Measurements from ENCODE around the gene AMHR2. TPM values are rescaled to one million over a fixed set of nuclear protein-coding genes. Genes with fewer than 3 reads are reported as not detected.
"Not testable (repeated sequence)": the region's sequence is repeated elsewhere in the genome, so short reads cannot be mapped to it uniquely, and the experiment has no call there.

AMHR2 gene
- polyA plus RNA-seq: 1 to 10 TPM in 1 of 3 donors, under 1 TPM in 2; 0.10 to 1.6 (median 0.67) TPM

- 86 to 100% (median 96%) methylated on average over 1 of the region's 1 CpG for WGBS, 3 donors
Observed at GRCh38 chr12:53423597-53423996, at the start of gene AMHR2. TSS of gene AMHR2 (plus strand) at chr12:53423855. CDS start at chr12:53423935, 80 bp downstream.

GRCh38 chr12:53374277-53374676 is 49.4 kb upstream of the AMHR2 start:
- H3K27ac ChIP-seq (ENCODE audit: low read depth, low read length): not testable (repeated sequence)
- 80 to 94% (median 86%) methylated on average over 14 of the region's 14 CpGs for WGBS, 3 donors

More at GRCh38 chr12:53423597-53423996, at the start of gene AMHR2:
- no peak within 1 kb of the TSS for H3K27ac ChIP-seq (ENCODE audit: low read depth, low read length)

GRCh38 chr12:53376747-53377146 is 46.9 kb upstream of the AMHR2 start:
- 88 to 90% (median 88%) methylated on average over 2 of the region's 2 CpGs for WGBS, 3 donors

GRCh38 chr12:53378222-53378621 is 45.4 kb upstream of the AMHR2 start:
- H3K27ac ChIP-seq (ENCODE audit: low read depth, low read length): no peak overlapping the region
- WGBS, 3 donors: 98% methylated on average over 12 of the region's 12 CpGs

More at GRCh38 chr12:53376747-53377146, 46.9 kb upstream of the AMHR2 start:
- no peak overlapping the region for H3K27ac ChIP-seq (ENCODE audit: low read depth, low read length)

GRCh38 chr12:53378724-53379388 is 44.8 kb upstream of the AMHR2 start:
- WGBS, 3 donors: 13 to 17% (median 16%) methylated on average over 23 of the region's 23 CpGs
- H3K27ac ChIP-seq (ENCODE audit: low read depth, low read length): no peak overlapping the region

GRCh38 chr12:53379389-53380103 is 44.1 kb upstream of the AMHR2 start:
- H3K27ac ChIP-seq (ENCODE audit: low read depth, low read length): no peak overlapping the region
- 0% methylated on average over 29 of the region's 29 CpGs for WGBS, 3 donors

GRCh38 chr12:53380104-53380793 is 43.4 kb upstream of the AMHR2 start, which contains the start of gene SP1:
TSS of gene SP1 (plus strand) at chr12:53380176. CDS start at chr12:53380292, 116 bp downstream.
- WGBS, 3 donors: 0 to 1% (median 0%) methylated on average over 29 to 49 of the region's 71 CpGs
- peak within 1 kb of the TSS; percentile 77 for H3K27ac ChIP-seq (ENCODE audit: low read depth, low read length)

- no peak overlapping the region for H3K27ac ChIP-seq (ENCODE audit: low read depth, low read length)
- WGBS, 3 donors: 9 to 14% (median 11%) methylated on average over 19 to 21 of the region's 21 CpGs
Observed at GRCh38 chr12:53380794-53381730, 42.6 kb upstream of the AMHR2 start.

GRCh38 chr12:53381731-53382630 is 41.7 kb upstream of the AMHR2 start:
- H3K27ac ChIP-seq (ENCODE audit: low read depth, low read length): no peak overlapping the region
- WGBS, 3 donors: 33 to 44% (median 44%) methylated on average over 9 of the region's 9 CpGs

GRCh38 chr12:53383258-53383657 is 40.4 kb upstream of the AMHR2 start:
- 58 to 77% (median 74%) methylated on average over 2 of the region's 2 CpGs for WGBS, 3 donors
- H3K27ac ChIP-seq (ENCODE audit: low read depth, low read length): no peak overlapping the region

- 90 to 94% (median 93%) methylated on average over 5 of the region's 5 CpGs for WGBS, 3 donors
- not testable (repeated sequence) for H3K27ac ChIP-seq (ENCODE audit: low read depth, low read length)
Observed at GRCh38 chr12:53386381-53386780, 37.3 kb upstream of the AMHR2 start.

GRCh38 chr12:53388932-53389331 is 34.7 kb upstream of the AMHR2 start:
- 91 to 93% (median 92%) methylated on average over 4 of the region's 4 CpGs for WGBS, 3 donors
- no peak overlapping the region for H3K27ac ChIP-seq (ENCODE audit: low read depth, low read length)

GRCh38 chr12:53389702-53390101 is 34.0 kb upstream of the AMHR2 start:
- WGBS, 3 donors: 74 to 87% (median 75%) methylated on average over 3 of the region's 3 CpGs
- H3K27ac ChIP-seq (ENCODE audit: low read depth, low read length): no peak overlapping the region

- WGBS, 3 donors: 51 to 65% (median 60%) methylated on average over 5 of the region's 5 CpGs
- no peak overlapping the region for H3K27ac ChIP-seq (ENCODE audit: low read depth, low read length)
Observed at GRCh38 chr12:53391724-53392123, 31.9 kb upstream of the AMHR2 start.

GRCh38 chr12:53399896-53400295 is 23.8 kb upstream of the AMHR2 start:
- 89 to 97% (median 97%) methylated on average over 6 to 7 of the region's 7 CpGs for WGBS, 3 donors
- H3K27ac ChIP-seq (ENCODE audit: low read depth, low read length): no peak overlapping the region

- not testable (repeated sequence) for H3K27ac ChIP-seq (ENCODE audit: low read depth, low read length)
- 96% methylated on average over 16 of the region's 16 CpGs for WGBS, 3 donors
Observed at GRCh38 chr12:53402351-53402750, 21.3 kb upstream of the AMHR2 start.

- WGBS, 3 donors: 65 to 72% (median 66%) methylated on average over 7 of the region's 7 CpGs
- no peak overlapping the region for H3K27ac ChIP-seq (ENCODE audit: low read depth, low read length)
Observed at GRCh38 chr12:53402871-53403270, 20.8 kb upstream of the AMHR2 start.
